CD4-positive, alpha-beta memory T cell (primary cell): ENCODE results near the gene TPST2. TPM values are rescaled to one million over a fixed set of nuclear protein-coding genes. Genes with fewer than 3 reads are reported as not detected.

Experiments
- CTCF ChIA-PET: fragments of 350-600 bp; sonication (Branson Sonifier 250); formaldehyde crosslinking; loops from one replicate; lab custom pipeline; 2021; ENCODE audit warnings: inconsistent platforms; ENCODE audit not compliant: partially characterized antibody; lab: Charles Lee
- POLR2A ChIA-PET: fragments of 350-600 bp; sonication (Branson Sonifier 250); formaldehyde crosslinking; loops from one replicate; lab custom pipeline; 2021; ENCODE audit not compliant: partially characterized antibody; lab: Charles Lee
- DNase-seq, 5 donors: peaks; one replicate each; pipeline versions ENCODE4 v3.0.0 to v3.0.0-alpha.2; 2020 to 2022; ENCODE audit warnings: mixed read lengths in 1 of 5
- H3K27ac ChIP-seq: one replicate; pipeline ENCODE4 v1.7.0; 2013; ENCODE audit warnings: low read depth, low read length
- H3K27me3 ChIP-seq: 2 replicates; pipeline ENCODE4 v1.7.0; 2013; ENCODE audit warnings: mild to moderate bottlenecking, low read length, moderate library complexity; ENCODE audit not compliant: insufficient read depth
- H3K36me3 ChIP-seq: 2 replicates; pipeline ENCODE4 v1.7.0; 2013; ENCODE audit warnings: mild to moderate bottlenecking, low read length, moderate library complexity; ENCODE audit not compliant: insufficient read depth
- H3K4me1 ChIP-seq: 2 replicates; pipeline ENCODE4 v1.7.0; 2013; ENCODE audit warnings: mild to moderate bottlenecking, low read length, moderate library complexity; ENCODE audit not compliant: insufficient read depth
- H3K4me3 ChIP-seq, 2 donors: one replicate each; pipeline ENCODE4 v1.7.0; 2013; ENCODE audit warnings: low read length in 2 of 2, mild to moderate bottlenecking in 1 of 2
- H3K9me3 ChIP-seq, 2 donors: one replicate each; pipeline ENCODE4 v1.7.0; 2013; ENCODE audit warnings: low read length in 2 of 2, control low read depth in 1 of 2; ENCODE audit not compliant: control insufficient read depth in 1 of 2
- H3K27ac Mint-ChIP-seq, 7 donors: one replicate each; pipeline ENCODE4 v1.8.0; 2020 to 2021; ENCODE audit warnings: mixed read lengths in 7 of 7, mild to moderate bottlenecking in 6 of 7, inconsistent platforms in 3 of 7, moderate library complexity in 3 of 7
- H3K27me3 Mint-ChIP-seq, 2 donors: one replicate each; pipeline ENCODE4 v1.8.0; 2020 to 2021; ENCODE audit warnings: mixed read lengths in 2 of 2
- H3K36me3 Mint-ChIP-seq, 2 donors: one replicate each; pipeline ENCODE4 v1.8.0; 2020 to 2021; ENCODE audit warnings: mixed read lengths in 2 of 2, inconsistent platforms in 1 of 2, mild to moderate bottlenecking in 1 of 2
- H3K4me1 Mint-ChIP-seq, 4 donors: one replicate each; pipeline ENCODE4 v1.8.0; 2020 to 2021; ENCODE audit warnings: mixed read lengths in 4 of 4, mild to moderate bottlenecking in 1 of 4
- H3K4me3 Mint-ChIP-seq, 8 donors: one replicate each; pipeline ENCODE4 v1.8.0; 2020 to 2021; ENCODE audit warnings: mixed read lengths in 8 of 8, mild to moderate bottlenecking in 7 of 8, moderate library complexity in 6 of 8, inconsistent platforms in 3 of 8
- H3K9me3 Mint-ChIP-seq, 8 donors: one replicate each; pipeline ENCODE4 v1.8.0; 2020 to 2021; ENCODE audit warnings: mixed read lengths in 8 of 8, mild to moderate bottlenecking in 5 of 8, inconsistent platforms in 3 of 8, moderate library complexity in 1 of 8
- intact Hi-C: fragments of 100-400 bp; cut with micrococcal nuclease; formaldehyde crosslinking; loops from one replicate; pipeline ENCODE4 v1.15.1; 2023
- polyA plus RNA-seq, 2 donors: library from polyadenylated mRNA; unstranded; fragments of 300-500 nt; fragmentation: Illumina TruSeq; gene quantifications; one replicate each; pipeline ENCODE4 v1.2.3, GENCODE V29; 2021
- total RNA-seq, 2 experiments: library from RNA; stranded (reverse); gene quantifications; one replicate each; pipeline ENCODE4 v1.2.3, GENCODE V29; 2021

The TPST2 gene
- total and polyA plus RNA-seq, 4 experiments from 2014 or later = 23.9 to 47.8 (median 37.2) TPM

GRCh38 chr22:26502688-26503561, 87.0 kb downstream of the TPST2 start:
- H3K9me3 ChIP-seq = no peaks in the 10 kb centered on the region
- H3K4me3 ChIP-seq = no peak overlapping the region
- intact Hi-C loops = loop anchor here (1.0 kb wide), 1 partner anchor 162 kb away; no protein-coding TSS in a partner anchor
- H3K36me3 ChIP-seq = peaks cover 82% of the 10 kb centered on the region
- Mint-ChIP-seq H3K9me3 (peaks cover 0 to 4% (median 0%) of the 10 kb centered on the region in 8 donors), H3K27me3 (no peaks in the 10 kb centered on the region), H3K36me3 (peaks cover 54 to 75% of the 10 kb centered on the region in 2 donors), H3K27ac (peak overlapping the region; percentile 57 to 93 (median 79)), H3K4me1 (peaks cover 17 to 27% (median 23%) of the 10 kb centered on the region in 4 donors), H3K4me3 (peak overlapping the region in 7 of 8 donors; percentile 13 to 76 (median 49))
- POLR2A ChIA-PET = interaction anchor here (1.0 to 7.8 kb wide), 7 partner anchors 9 to 171 kb away, joined by 3 to 40 read pairs (median 5); partner anchors contain the start of genes HPS4, SRRD and TFIP11
- DNase-seq = peak; percentile 57 to 69 (median 65)
- peaks cover 22% of the 10 kb centered on the region for H3K4me1 ChIP-seq
- no peaks in the 10 kb centered on the region for H3K27me3 ChIP-seq
- no peak overlapping the region for H3K27ac ChIP-seq
- CTCF ChIA-PET = interaction anchor here (1.2 to 4.4 kb wide), 17 partner anchors 9 to 170 kb away, joined by 3 to 32 read pairs (median 4); partner anchors contain the start of genes HPS4, MIAT, SRRD and TFIP11

- Histone ChIP-seq H3K4me3 (no peak overlapping the region), H3K9me3 (no peaks in the 10 kb centered on the region), H3K27ac (no peak overlapping the region), H3K36me3 (peaks cover 81% of the 10 kb centered on the region), H3K4me1 (peaks cover 22% of the 10 kb centered on the region), H3K27me3 (no peaks in the 10 kb centered on the region)
- Mint-ChIP-seq H3K4me3 (no peak overlapping the region), H3K27ac (peak overlapping the region in 4 of 7 donors; percentile 42 to 75 (median 58)), H3K9me3 (peaks cover 0 to 4% (median 0%) of the 10 kb centered on the region in 8 donors), H3K36me3 (peaks cover 59 to 82% of the 10 kb centered on the region in 2 donors), H3K4me1 (peaks cover 18 to 27% (median 23%) of the 10 kb centered on the region in 4 donors), H3K27me3 (no peaks in the 10 kb centered on the region)
- POLR2A ChIA-PET = interaction anchor here (0.6 to 7.8 kb wide), 4 partner anchors 19 to 172 kb away, joined by 4 to 40 read pairs (median 6); partner anchors contain the start of genes HPS4 and SRRD
- CTCF ChIA-PET = interaction anchor here (0.6 to 4.4 kb wide), 12 partner anchors 17 to 769 kb away, joined by 3 to 32 read pairs (median 4); partner anchors contain the start of genes HPS4, MIAT and SRRD
- intact Hi-C loops = no loop called here
- DNase-seq = no peak
Measured at GRCh38 chr22:26501996-26502395, 87.9 kb downstream of the TPST2 start.

- CTCF ChIA-PET = no interaction called here
- peak overlapping the region in 2 of 7 donors; percentile 63 to 73 for H3K27ac Mint-ChIP-seq
- peaks cover 16 to 24% (median 22%) of the 10 kb centered on the region in 4 donors for H3K4me1 Mint-ChIP-seq
- Histone ChIP-seq H3K27ac (no peak overlapping the region), H3K27me3 (no peaks in the 10 kb centered on the region), H3K9me3 (no peaks in the 10 kb centered on the region), H3K4me1 (peaks cover 20% of the 10 kb centered on the region), H3K4me3 (no peak overlapping the region), H3K36me3 (peaks cover 81% of the 10 kb centered on the region)
- no peak for DNase-seq
- H3K36me3 Mint-ChIP-seq = peaks cover 57 to 82% of the 10 kb centered on the region in 2 donors
- H3K27me3 Mint-ChIP-seq = no peaks in the 10 kb centered on the region
- H3K9me3 Mint-ChIP-seq = peaks cover 0 to 2% (median 0%) of the 10 kb centered on the region in 8 donors
- intact Hi-C loops = no loop called here
- H3K4me3 Mint-ChIP-seq = no peak overlapping the region
- POLR2A ChIA-PET = interaction anchor here (1.2 to 7.8 kb wide), 3 partner anchors 13 to 172 kb away, joined by 3 to 40 read pairs (median 6); partner anchors contain the start of genes HPS4, SRRD and TFIP11
Measured at GRCh38 chr22:26499188-26499703, 90.7 kb downstream of the TPST2 start.

GRCh38 chr22:26496456-26496855, 93.5 kb downstream of the TPST2 start:
- intact Hi-C loops = no loop called here
- ChIA-PET POLR2A (interaction anchor here (0.9 to 1.2 kb wide), 2 partner anchors 13 kb away, joined by 3 read pairs; partner anchors contain the start of genes HPS4 and SRRD), CTCF (no interaction called here)
- H3K27ac Mint-ChIP-seq = no peak overlapping the region
- peaks cover 0 to 2% (median 0%) of the 10 kb centered on the region in 8 donors for H3K9me3 Mint-ChIP-seq
- H3K4me3 Mint-ChIP-seq = no peak overlapping the region
- DNase-seq = no peak
- Histone ChIP-seq H3K27ac (no peak overlapping the region), H3K4me1 (no peaks in the 10 kb centered on the region), H3K27me3 (no peaks in the 10 kb centered on the region), H3K4me3 (no peak overlapping the region), H3K9me3 (no peaks in the 10 kb centered on the region), H3K36me3 (peaks cover 78% of the 10 kb centered on the region)
- H3K27me3 Mint-ChIP-seq = no peaks in the 10 kb centered on the region
- H3K36me3 Mint-ChIP-seq = peaks cover 48 to 79% of the 10 kb centered on the region in 2 donors
- peaks cover 0 to 3% (median 1%) of the 10 kb centered on the region in 4 donors for H3K4me1 Mint-ChIP-seq

- H3K27ac ChIP-seq = no peak overlapping the region
- H3K27me3 ChIP-seq = no peaks in the 10 kb centered on the region
- intact Hi-C loops = no loop called here
- Mint-ChIP-seq H3K9me3 (peaks cover 0 to under 1% (median 0%) of the 10 kb centered on the region in 8 donors), H3K4me3 (no peak overlapping the region), H3K27ac (peak overlapping the region in 3 of 7 donors; percentile 72 to 74 (median 73)), H3K4me1 (peaks cover 0 to 3% (median under 1%) of the 10 kb centered on the region in 4 donors), H3K27me3 (no peaks in the 10 kb centered on the region), H3K36me3 (peaks cover 48 to 81% of the 10 kb centered on the region in 2 donors)
- H3K4me3 ChIP-seq = no peak overlapping the region
- peaks cover 81% of the 10 kb centered on the region for H3K36me3 ChIP-seq
- no peaks in the 10 kb centered on the region for H3K9me3 ChIP-seq
- ChIA-PET CTCF (interaction anchor here (1.0 kb wide), 1 partner anchor 9 kb away, joined by 4 read pairs; no protein-coding TSS in a partner anchor), POLR2A (interaction anchor here (1.2 kb wide), 1 partner anchor 11 kb away, joined by 7 read pairs; the partner anchor contains the start of genes HPS4 and SRRD)
- no peak for DNase-seq
- no peaks in the 10 kb centered on the region for H3K4me1 ChIP-seq
Measured at GRCh38 chr22:26494506-26494905, 95.4 kb downstream of the TPST2 start.

GRCh38 chr22:26492220-26492619, 97.7 kb downstream of the TPST2 start:
- ChIA-PET POLR2A (interaction anchor here (1.2 kb wide), 2 partner anchors 8 to 9 kb away, joined by 3 read pairs; partner anchors contain the start of genes HPS4 and SRRD), CTCF (interaction anchor here (1.2 kb wide), 1 partner anchor 150 kb away, joined by 3 read pairs; no protein-coding TSS in a partner anchor)
- Histone ChIP-seq H3K4me3 (no peak overlapping the region), H3K4me1 (no peaks in the 10 kb centered on the region), H3K27ac (no peak overlapping the region), H3K27me3 (no peaks in the 10 kb centered on the region), H3K36me3 (peaks cover 87% of the 10 kb centered on the region), H3K9me3 (no peaks in the 10 kb centered on the region)
- Mint-ChIP-seq H3K27me3 (no peaks in the 10 kb centered on the region), H3K36me3 (peaks cover 60 to 86% of the 10 kb centered on the region in 2 donors), H3K27ac (no peak overlapping the region), H3K4me3 (peak overlapping the region in 1 of 8 donors; percentile 60), H3K4me1 (peaks cover 0 to 2% (median under 1%) of the 10 kb centered on the region in 4 donors), H3K9me3 (no peaks in the 10 kb centered on the region)
- DNase-seq = no peak
- intact Hi-C loops = no loop called here
